ENCODE results near the gene PRKAG2. TPM values are rescaled to one million over a fixed set of nuclear protein-coding genes. Genes with fewer than 3 reads are reported as not detected.
A peak's percentile ranks its signal among the peaks of the same experiment; 100 is the strongest.

The PRKAG2 gene
- total and polyA plus RNA-seq, 8 donors: 7.4 to 16.7 (median 9.2) TPM

DNA sequence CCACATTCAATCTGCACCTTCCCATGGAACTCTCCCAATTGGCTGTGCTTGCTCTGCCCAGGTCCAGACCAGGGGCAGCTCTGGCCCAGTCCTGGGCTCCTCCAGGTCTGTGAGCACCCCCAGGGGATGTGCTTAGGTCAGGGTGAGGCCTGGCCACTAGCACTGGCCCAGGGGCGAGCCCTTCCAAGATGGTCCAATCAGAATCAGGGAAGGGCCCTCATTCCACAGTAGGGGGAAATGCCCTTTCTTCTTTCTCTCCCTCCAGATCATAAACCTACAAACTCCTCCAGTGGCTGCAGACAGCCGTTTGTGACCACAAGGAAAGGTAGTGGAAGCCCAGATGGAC is 157.0 kb downstream of the PRKAG2 start:
- no peak for FAIRE-seq
- WGBS, 2 donors: 88 to 91% methylated on average over 2 of the region's 2 CpGs
- intact Hi-C loops (cut with DNase I): no loop called here

DNA sequence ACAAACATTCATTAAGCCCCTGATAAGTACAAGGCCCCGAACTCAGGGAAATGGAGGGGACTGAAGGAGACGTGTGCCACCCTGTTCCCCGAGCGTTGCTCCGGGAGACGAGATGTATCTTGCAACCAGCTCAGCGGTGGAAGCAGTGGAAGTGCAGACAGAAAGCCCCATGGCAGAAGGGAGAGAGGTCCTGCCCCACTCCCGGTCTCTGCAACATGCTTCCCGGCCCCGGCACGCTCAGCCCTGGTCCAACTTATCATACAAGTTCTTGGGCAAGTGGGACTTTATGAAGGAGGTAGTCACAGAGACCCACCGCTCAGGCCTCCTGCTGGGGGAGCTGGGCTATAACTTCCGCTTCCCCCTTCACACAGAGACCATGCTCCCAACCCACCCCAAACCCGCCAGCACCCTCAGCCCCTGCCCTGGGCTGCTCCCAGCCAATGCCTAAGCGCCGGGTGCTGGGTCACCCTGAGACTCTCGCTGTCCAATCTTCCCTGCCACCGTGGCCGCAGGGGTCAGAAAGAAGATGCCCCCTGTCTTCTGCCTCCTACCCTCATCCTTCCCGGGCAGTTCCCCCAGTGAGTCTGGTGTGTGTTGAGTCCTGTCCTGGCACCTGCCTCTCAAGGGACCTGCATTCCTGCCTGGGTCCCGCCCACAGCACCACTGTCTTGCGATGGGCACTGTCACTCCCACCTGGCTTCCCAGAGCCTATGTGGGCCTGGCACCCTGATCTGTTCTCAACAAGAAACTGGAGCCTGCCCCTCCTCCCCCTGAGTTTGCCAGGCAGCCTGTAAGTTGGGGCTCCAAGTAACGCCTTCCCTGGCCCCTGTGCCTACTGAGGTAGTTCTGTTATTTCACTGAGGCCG is 157.7 kb downstream of the PRKAG2 start:
- WGBS, 2 donors: 95% methylated on average over 24 of the region's 24 CpGs
- TF ChIP-seq, protein P1, sequence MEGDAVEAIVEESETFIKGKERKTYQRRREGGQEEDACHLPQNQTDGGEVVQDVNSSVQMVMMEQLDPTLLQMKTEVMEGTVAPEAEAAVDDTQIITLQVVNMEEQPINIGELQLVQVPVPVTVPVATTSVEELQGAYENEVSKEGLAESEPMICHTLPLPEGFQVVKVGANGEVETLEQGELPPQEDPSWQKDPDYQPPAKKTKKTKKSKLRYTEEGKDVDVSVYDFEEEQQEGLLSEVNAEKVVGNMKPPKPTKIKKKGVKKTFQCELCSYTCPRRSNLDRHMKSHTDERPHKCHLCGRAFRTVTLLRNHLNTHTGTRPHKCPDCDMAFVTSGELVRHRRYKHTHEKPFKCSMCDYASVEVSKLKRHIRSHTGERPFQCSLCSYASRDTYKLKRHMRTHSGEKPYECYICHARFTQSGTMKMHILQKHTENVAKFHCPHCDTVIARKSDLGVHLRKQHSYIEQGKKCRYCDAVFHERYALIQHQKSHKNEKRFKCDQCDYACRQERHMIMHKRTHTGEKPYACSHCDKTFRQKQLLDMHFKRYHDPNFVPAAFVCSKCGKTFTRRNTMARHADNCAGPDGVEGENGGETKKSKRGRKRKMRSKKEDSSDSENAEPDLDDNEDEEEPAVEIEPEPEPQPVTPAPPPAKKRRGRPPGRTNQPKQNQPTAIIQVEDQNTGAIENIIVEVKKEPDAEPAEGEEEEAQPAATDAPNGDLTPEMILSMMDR (IDR thresholded peaks at IDR 0.05): no peak
- Histone ChIP-seq H3K9me3 (no peaks in the 10 kb centered on the region), H3K4me1 (peaks cover 8 to 15% (median 12%) of the 10 kb centered on the region in 3 donors), H3K4me3 (no peak overlapping the region), H3K27me3 (no peaks in the 10 kb centered on the region), H3K27ac (no peak overlapping the region), H3K36me3 (no peaks in the 10 kb centered on the region)
- no peak for FAIRE-seq
- no peak for ATAC-seq
- DNase-seq: no peak
- intact Hi-C loops (cut with DNase I): no loop called here

More for the DNA sequence above, 157.0 kb downstream of the PRKAG2 start:
- H3K9me3 ChIP-seq: no peaks in the 10 kb centered on the region
- no peak overlapping the region for H3K27ac ChIP-seq
- H3K27me3 ChIP-seq: no peaks in the 10 kb centered on the region
- ATAC-seq: no peak
- no peak overlapping the region for H3K4me3 ChIP-seq
- peaks cover 8 to 15% (median 12%) of the 10 kb centered on the region in 3 donors for H3K4me1 ChIP-seq
- no peak for DNase-seq
- no peaks in the 10 kb centered on the region for H3K36me3 ChIP-seq
- TF ChIP-seq, protein P1 (IDR thresholded peaks at IDR 0.05): no peak

DNA sequence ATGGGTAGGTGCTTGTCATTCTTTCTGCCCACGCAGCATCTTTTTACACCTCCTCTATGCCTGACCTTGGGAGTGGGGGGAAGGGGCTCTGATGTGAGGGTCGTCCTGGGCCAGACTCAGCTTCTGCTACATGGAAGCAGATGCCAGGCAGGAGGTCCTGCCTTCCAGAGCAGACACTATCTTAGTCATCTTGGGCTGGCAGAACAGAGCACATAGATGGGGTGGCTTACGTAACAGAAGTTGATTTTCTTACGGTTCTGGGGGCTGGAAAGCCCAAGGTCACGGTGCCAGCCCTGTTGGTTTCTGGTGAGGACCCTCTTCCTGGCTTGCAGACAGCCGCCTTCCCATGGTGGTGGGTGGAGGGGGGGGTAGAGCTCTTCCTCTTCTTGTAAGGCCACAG is 159.0 kb downstream of the PRKAG2 start:
- Histone ChIP-seq H3K36me3 (no peaks in the 10 kb centered on the region), H3K4me1 (peaks cover 8 to 15% (median 12%) of the 10 kb centered on the region in 3 donors), H3K27ac (peak overlapping the region in 1 of 4 donors; percentile 6), H3K4me3 (no peak overlapping the region), H3K9me3 (no peaks in the 10 kb centered on the region), H3K27me3 (no peaks in the 10 kb centered on the region)
- no peak for ATAC-seq
- DNase-seq: no peak
- 63 to 72% methylated on average over 6 of the region's 6 CpGs for WGBS, 2 donors
- TF ChIP-seq, protein P1 (IDR thresholded peaks at IDR 0.05): no peak
- intact Hi-C loops (cut with DNase I): no loop called here
- no peak for FAIRE-seq

DNA sequence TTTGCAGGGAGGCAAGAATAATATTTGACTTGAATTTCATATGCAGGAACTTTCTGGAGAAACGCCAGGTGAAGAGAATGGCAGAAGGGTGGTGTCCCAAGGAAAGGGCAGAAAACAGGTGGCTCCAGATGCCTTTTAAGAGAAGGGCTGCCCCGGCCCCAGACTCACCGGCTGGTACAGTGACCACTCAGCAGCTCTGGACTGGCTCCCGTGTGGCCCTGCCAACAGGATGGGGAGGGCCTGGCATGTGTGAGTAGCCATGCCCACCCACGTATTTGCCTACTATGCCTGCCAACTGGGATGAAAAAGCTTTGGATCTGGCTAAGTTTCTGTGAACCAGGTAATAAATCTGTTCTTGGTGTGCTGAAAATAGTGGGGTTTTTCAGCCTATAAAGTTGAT is 159.5 kb downstream of the PRKAG2 start:
- Histone ChIP-seq H3K9me3 (no peaks in the 10 kb centered on the region), H3K4me3 (no peak overlapping the region), H3K27ac (peak overlapping the region in 2 of 4 donors; percentile 6 to 68), H3K4me1 (peaks cover 8 to 15% (median 12%) of the 10 kb centered on the region in 3 donors), H3K27me3 (no peaks in the 10 kb centered on the region), H3K36me3 (no peaks in the 10 kb centered on the region)
- DNase-seq (peak in 4 of 6 donors; percentile 44 to 65 (median 58)), FAIRE-seq (no peak), ATAC-seq (peak; percentile 62 to 83 (median 72))
- 7 to 21% methylated on average over 5 of the region's 5 CpGs for WGBS, 2 donors
- intact Hi-C loops (cut with DNase I): no loop called here
- TF ChIP-seq, protein P1 (IDR thresholded peaks at IDR 0.05): no peak

DNA sequence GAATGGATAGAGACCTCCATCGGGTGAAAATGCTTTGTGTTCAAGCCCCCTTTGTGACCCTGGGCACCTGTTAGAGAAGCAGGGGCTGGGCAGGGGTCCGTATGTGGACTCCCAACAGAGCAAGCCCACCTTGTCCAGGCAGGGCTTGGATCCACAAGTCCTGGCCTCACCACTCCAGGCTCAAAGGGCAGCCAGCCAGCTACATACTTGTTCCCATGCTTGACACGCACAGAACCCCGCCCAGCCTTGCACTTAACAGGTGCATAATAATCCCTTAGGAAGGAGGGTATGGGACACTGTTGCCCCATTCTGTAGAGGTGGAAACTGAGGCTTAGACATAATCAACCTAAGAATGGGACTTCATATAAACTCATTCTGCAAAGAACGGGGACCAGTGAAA is 160.6 kb downstream of the PRKAG2 start:
- Histone ChIP-seq H3K27me3 (no peaks in the 10 kb centered on the region), H3K4me1 (peaks cover 8 to 15% (median 12%) of the 10 kb centered on the region in 3 donors), H3K27ac (peak overlapping the region in 3 of 4 donors; percentile 40 to 68 (median 55)), H3K4me3 (no peak overlapping the region), H3K36me3 (no peaks in the 10 kb centered on the region), H3K9me3 (no peaks in the 10 kb centered on the region)
- TF ChIP-seq, protein P1 (IDR thresholded peaks at IDR 0.05): no peak
- FAIRE-seq (no peak), DNase-seq (peak in 2 of 6 donors; percentile 41 to 52), ATAC-seq (peak; percentile 32 to 39 (median 38))
- WGBS, 2 donors: 49 to 54% methylated on average over 5 of the region's 5 CpGs
- intact Hi-C loops (cut with DNase I): no loop called here
